Common myeloid progenitor, CD34-positive (primary cell): Measurements from ENCODE around the gene TEKT3.

Source experiments
- CTCF ChIA-PET: fragments of 350-600 bp; sonication (Branson Sonifier 250); formaldehyde crosslinking; loops from one replicate; lab custom pipeline; 2021; ENCODE audit warnings: antibody characterized with exemption; lab: Charles Lee
- POLR2A ChIA-PET: fragments of 350-600 bp; sonication (Branson Sonifier 250); formaldehyde crosslinking; loops from one replicate; lab custom pipeline; 2021; ENCODE audit warnings: antibody characterized with exemption; lab: Charles Lee
- DNase-seq, 3 donors: peaks; one replicate each; pipeline versions ENCODE4 v3.0.0 to v3.0.0-alpha.2; 2013
- H3K27ac ChIP-seq, 2 experiments: 1 replicate in 1 of 2; 2 replicates in 1 of 2; pipeline ENCODE4 v1.7.0; 2013; ENCODE audit warnings: inconsistent platforms in 2 of 2, low read length in 2 of 2, mild to moderate bottlenecking in 2 of 2, low read depth in 1 of 2, moderate library complexity in 1 of 2; ENCODE audit not compliant: severe bottlenecking in 2 of 2, insufficient read depth in 1 of 2, poor library complexity in 1 of 2
- H3K27me3 ChIP-seq, 5 experiments: replicated peaks in 2 of 5; 1 replicate in 3 of 5; 2 replicates in 2 of 5; pipeline versions ENCODE4 v1.6.1 to v1.7.0; 2013; ENCODE audit warnings: low read length in 4 of 5, mild to moderate bottlenecking in 2 of 5, moderate library complexity in 2 of 5, inconsistent platforms in 1 of 5; ENCODE audit not compliant: insufficient read depth in 5 of 5, control insufficient read depth in 4 of 5
- H3K36me3 ChIP-seq, 4 experiments: 1 replicate in 2 of 4; 2 replicates in 2 of 4; pipeline versions ENCODE4 v1.6.1 to v1.7.0; 2013; ENCODE audit warnings: low read length in 3 of 4, control low read depth in 1 of 4, mild to moderate bottlenecking in 1 of 4; ENCODE audit not compliant: control insufficient read depth in 4 of 4, insufficient read depth in 4 of 4
- H3K4me1 ChIP-seq, 4 experiments: 1 replicate in 3 of 4; 2 replicates in 1 of 4; pipeline versions ENCODE4 v1.6.1 to v1.7.1; 2013; ENCODE audit warnings: low read length in 3 of 4, mild to moderate bottlenecking in 3 of 4, control low read depth in 1 of 4, inconsistent platforms in 1 of 4, moderate library complexity in 1 of 4; ENCODE audit not compliant: control insufficient read depth in 4 of 4, insufficient read depth in 4 of 4; ENCODE audit errors: control extremely low read depth in 1 of 4
- H3K4me3 ChIP-seq, 7 experiments: 1 replicate in 4 of 7; 2 replicates in 3 of 7; pipeline versions ENCODE4 v1.5.1 to v1.7.0; 2013; ENCODE audit warnings: mild to moderate bottlenecking in 7 of 7, low read length in 6 of 7, moderate library complexity in 6 of 7, inconsistent platforms in 2 of 7, low read depth in 2 of 7, control low read depth in 1 of 7; ENCODE audit not compliant: insufficient read depth in 4 of 7, control insufficient read depth in 1 of 7; ENCODE audit errors: extremely low read depth in 1 of 7
- H3K9me3 ChIP-seq, 5 experiments: 1 replicate in 4 of 5; 2 replicates in 1 of 5; pipeline versions ENCODE4 v1.6.1 to v1.7.1; 2013; ENCODE audit warnings: low read length in 4 of 5, mild to moderate bottlenecking in 2 of 5, inconsistent platforms in 1 of 5, low read depth in 1 of 5, moderate library complexity in 1 of 5; ENCODE audit not compliant: control insufficient read depth in 4 of 5, insufficient read depth in 2 of 5; ENCODE audit errors: control extremely low read depth in 1 of 5
- WGBS: methylation state at CpG from one replicate; pipeline ENCODE4 v1.1.5; 2013; ENCODE audit not compliant: insufficient coverage; 5-methylcytosine and 5-hydroxymethylcytosine counted together

The TEKT3 gene

DNA sequence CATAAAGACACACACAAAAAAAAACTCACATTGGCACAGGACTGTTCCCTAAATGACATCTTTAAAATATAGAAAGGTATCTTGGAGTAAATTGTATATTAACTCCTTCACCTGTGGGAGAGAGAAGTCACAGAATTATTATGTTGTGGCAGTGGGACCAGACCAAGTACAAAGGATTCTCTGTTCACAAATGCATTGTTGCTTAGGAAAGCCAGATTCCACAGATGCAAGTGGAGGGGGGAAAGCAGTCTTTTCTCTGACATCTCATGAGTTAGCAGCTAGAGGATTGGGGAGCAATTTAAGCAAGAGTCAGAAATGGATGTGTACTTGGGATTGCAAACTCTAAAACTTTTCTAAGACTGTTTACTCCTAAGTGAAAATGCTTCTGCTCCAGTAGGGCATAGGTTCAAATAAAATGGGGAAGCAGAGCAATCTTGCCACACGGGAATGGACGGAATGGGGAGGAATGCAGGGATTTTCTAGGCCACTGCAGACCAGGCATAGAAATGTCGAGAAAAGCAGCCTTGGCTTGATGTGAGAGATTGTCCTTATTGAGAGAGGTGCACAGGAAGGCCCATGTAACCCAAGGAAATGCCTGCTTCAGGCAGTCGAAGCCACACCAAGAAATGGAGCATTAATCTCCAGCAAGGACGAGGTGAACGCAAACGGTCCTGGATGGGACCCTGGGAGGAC lies 72.2 kb downstream of the TEKT3 start:
- Histone ChIP-seq H3K4me3 (no peak overlapping the region), H3K27me3 (peaks cover 3 to 41% (median 14%) of the 10 kb centered on the region in 5 experiments), H3K27ac (no peak overlapping the region), H3K9me3 (no peaks in the 10 kb centered on the region), H3K4me1 (no peaks in the 10 kb centered on the region), H3K36me3 (no peaks in the 10 kb centered on the region)
- no peak for DNase-seq
- WGBS = 76% methylated on average over 7 of the region's 7 CpGs
- POLR2A ChIA-PET = no interaction called here
- CTCF ChIA-PET = no interaction called here

- H3K4me3 ChIP-seq = no peak overlapping the region
- POLR2A ChIA-PET = no interaction called here
- DNase-seq = no peak
- no peaks in the 10 kb centered on the region for H3K36me3 ChIP-seq
- WGBS = 83% methylated on average over 1 of the region's 1 CpG
- H3K27me3 ChIP-seq = peaks cover 7 to 48% (median 19%) of the 10 kb centered on the region in 5 experiments
- H3K4me1 ChIP-seq = no peaks in the 10 kb centered on the region
- CTCF ChIA-PET = interaction anchor here (0.7 kb wide), 1 partner anchor 235 kb away, joined by 3 read pairs; no protein-coding TSS in a partner anchor
- no peak overlapping the region for H3K27ac ChIP-seq
- H3K9me3 ChIP-seq = no peaks in the 10 kb centered on the region
Measured at GRCh38 chr17:15268461-15268860, 72.9 kb downstream of the TEKT3 start.

DNA sequence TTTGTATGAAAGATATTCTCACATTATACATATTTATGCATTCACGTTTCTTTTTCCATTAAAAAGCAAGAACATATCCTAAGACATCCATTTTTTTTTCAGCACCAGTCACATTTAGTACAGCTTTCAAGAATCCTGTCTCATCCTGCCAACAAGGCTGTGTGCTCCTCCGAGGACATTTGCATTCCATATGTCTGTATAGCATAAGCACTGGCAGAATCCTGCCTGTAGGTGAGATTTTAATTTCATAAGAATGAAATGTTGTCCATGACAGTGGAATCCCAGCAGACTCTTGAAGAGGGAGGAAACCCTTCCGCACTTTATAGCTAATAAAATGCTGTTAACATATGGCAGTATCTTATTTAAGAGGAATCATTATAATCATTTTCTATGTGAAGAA lies 73.4 kb downstream of the TEKT3 start:
- POLR2A ChIA-PET = no interaction called here
- Histone ChIP-seq H3K27ac (no peak overlapping the region), H3K4me3 (no peak overlapping the region), H3K36me3 (no peaks in the 10 kb centered on the region), H3K9me3 (no peaks in the 10 kb centered on the region), H3K27me3 (peaks cover 7 to 53% (median 23%) of the 10 kb centered on the region in 5 experiments), H3K4me1 (peaks cover 0 to 5% (median 3%) of the 10 kb centered on the region in 4 experiments)
- no peak for DNase-seq
- CTCF ChIA-PET = interaction anchor here (0.7 kb wide), 1 partner anchor 235 kb away, joined by 3 read pairs; no protein-coding TSS in a partner anchor
- no CpG with 5 or more reads among the region's 3 CpGs for WGBS

GRCh38 chr17:15266325-15267125 lies 74.9 kb downstream of the TEKT3 start:
- Histone ChIP-seq H3K36me3 (no peaks in the 10 kb centered on the region), H3K27me3 (peaks cover 7 to 68% (median 35%) of the 10 kb centered on the region in 5 experiments), H3K4me3 (no peak overlapping the region), H3K27ac (no peak overlapping the region), H3K4me1 (peaks cover 0 to 17% (median 11%) of the 10 kb centered on the region in 4 experiments), H3K9me3 (no peaks in the 10 kb centered on the region)
- WGBS = 91% methylated on average over 12 of the region's 13 CpGs
- ChIA-PET CTCF (interaction anchor here (1.2 to 1.7 kb wide), 3 partner anchors 18 to 237 kb away, joined by 3 to 5 read pairs (median 4); no protein-coding TSS in a partner anchor), POLR2A (interaction anchor here (0.5 kb wide), 1 partner anchor 152 kb away, joined by 3 read pairs; no protein-coding TSS in a partner anchor)
- DNase-seq = no peak

DNA sequence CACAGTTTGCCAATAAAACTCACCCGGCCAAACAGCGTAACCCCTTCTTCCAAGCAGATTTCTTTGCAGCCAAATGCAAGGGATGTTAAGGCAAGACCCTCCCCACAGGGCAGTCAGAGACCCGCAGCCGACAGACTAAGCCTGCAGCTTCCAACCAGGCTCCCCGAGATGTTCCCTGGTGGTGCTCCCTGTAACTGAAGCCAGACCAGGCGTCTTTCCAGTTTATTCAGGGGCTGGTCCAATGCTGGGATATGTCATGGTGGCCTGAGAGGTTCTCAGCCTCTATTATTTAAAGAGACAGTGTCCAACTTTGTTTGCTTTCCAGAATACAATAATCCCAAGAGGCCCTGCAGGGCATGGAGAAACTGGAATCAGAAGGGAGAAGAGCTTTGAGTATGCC lies 76.3 kb downstream of the TEKT3 start, which contains the start of gene PMP22:
Gene PMP22, minus strand, starts transcription at position 196 of the 400 bp plus-strand sequence. CDS start 4,599 bp downstream, outside the sequence.
- peaks cover 7 to 76% (median 35%) of the 10 kb centered on the region in 5 experiments for H3K27me3 ChIP-seq

DNA sequence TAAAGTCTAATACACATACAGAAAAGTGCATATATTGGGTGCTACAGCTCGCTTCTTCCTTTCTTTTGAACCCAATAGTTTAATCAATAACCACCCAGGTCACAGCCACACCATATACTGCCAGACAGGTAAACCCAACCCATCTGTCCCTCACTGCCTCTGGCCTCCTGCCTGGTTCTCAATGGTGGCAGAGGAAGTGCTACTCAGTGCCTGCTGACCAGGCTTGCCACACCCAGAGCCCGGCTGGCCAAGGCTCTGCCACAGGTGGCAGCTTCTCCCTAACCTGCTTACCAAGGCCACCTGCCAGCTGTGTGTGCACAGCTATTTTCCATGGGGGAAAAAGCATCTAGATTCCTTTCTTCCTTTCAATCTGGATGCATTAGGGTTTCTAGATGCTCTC lies 76.9 kb downstream of the TEKT3 start:
- no peak overlapping the region for H3K27ac ChIP-seq
- no peak overlapping the region for H3K4me3 ChIP-seq
- no peak for DNase-seq

More for the DNA sequence above, 76.3 kb downstream of the TEKT3 start, which contains the start of gene PMP22:
- Histone ChIP-seq H3K4me3 (no peak within 1 kb of the TSS), H3K4me1 (peaks cover 1 to 29% (median 24%) of the 10 kb centered on the region in 4 experiments), H3K27ac (no peak within 1 kb of the TSS), H3K9me3 (no peaks in the 10 kb centered on the region), H3K36me3 (no peaks in the 10 kb centered on the region)
- POLR2A ChIA-PET = no interaction called here
- DNase-seq = no peak
- CTCF ChIA-PET = interaction anchor here (1.2 to 1.7 kb wide), 2 partner anchors 17 to 238 kb away, joined by 4 to 5 read pairs; no protein-coding TSS in a partner anchor
- WGBS = 89% methylated on average over 6 of the region's 6 CpGs

More for the DNA sequence above, 76.9 kb downstream of the TEKT3 start:
- ChIA-PET POLR2A (no interaction called here), CTCF (interaction anchor here (1.3 kb wide), 1 partner anchor 239 kb away, joined by 6 read pairs; no protein-coding TSS in a partner anchor)
- 100% methylated on average over 2 of the region's 2 CpGs for WGBS
- Histone ChIP-seq H3K4me1 (peaks cover 3 to 32% (median 26%) of the 10 kb centered on the region in 4 experiments), H3K27me3 (peaks cover 7 to 78% (median 39%) of the 10 kb centered on the region in 5 experiments), H3K9me3 (no peaks in the 10 kb centered on the region), H3K36me3 (no peaks in the 10 kb centered on the region)
